GM19397 (cell line): ENCODE results near the gene KLHL2.
"Not testable (repeated sequence)": the region's sequence is repeated elsewhere in the genome, so short reads cannot be mapped to it uniquely, and the experiment has no call there.

Experiments used
- ATAC-seq: cut with Tn5 transposase; IDR thresholded peaks from one replicate; pipeline ENCODE4 v1.9.1; 2021; ENCODE audit warnings: mild to moderate bottlenecking, moderate library complexity; ENCODE audit not compliant: unreplicated experiment

KLHL2 gene

DNA sequence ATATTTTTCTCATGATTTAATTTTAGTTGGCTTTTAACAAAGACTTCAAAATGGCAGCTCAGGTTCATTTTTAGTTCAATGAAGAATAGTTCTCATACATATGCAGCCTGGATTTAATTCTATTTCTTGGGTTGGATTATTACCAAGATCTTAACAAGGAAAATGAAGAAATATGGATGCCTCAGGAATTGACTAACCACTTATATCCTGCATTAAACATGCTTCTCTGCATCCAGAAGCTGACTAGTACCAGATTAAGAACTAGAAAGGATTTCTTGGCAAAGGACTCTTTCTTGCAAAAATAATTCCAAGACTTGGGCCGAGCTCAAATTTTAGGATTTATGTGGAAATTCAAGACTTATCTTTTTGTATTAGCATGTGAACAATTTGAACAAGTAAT is 5.6 kb upstream of the KLHL2 start:
- no peak for ATAC-seq

DNA sequence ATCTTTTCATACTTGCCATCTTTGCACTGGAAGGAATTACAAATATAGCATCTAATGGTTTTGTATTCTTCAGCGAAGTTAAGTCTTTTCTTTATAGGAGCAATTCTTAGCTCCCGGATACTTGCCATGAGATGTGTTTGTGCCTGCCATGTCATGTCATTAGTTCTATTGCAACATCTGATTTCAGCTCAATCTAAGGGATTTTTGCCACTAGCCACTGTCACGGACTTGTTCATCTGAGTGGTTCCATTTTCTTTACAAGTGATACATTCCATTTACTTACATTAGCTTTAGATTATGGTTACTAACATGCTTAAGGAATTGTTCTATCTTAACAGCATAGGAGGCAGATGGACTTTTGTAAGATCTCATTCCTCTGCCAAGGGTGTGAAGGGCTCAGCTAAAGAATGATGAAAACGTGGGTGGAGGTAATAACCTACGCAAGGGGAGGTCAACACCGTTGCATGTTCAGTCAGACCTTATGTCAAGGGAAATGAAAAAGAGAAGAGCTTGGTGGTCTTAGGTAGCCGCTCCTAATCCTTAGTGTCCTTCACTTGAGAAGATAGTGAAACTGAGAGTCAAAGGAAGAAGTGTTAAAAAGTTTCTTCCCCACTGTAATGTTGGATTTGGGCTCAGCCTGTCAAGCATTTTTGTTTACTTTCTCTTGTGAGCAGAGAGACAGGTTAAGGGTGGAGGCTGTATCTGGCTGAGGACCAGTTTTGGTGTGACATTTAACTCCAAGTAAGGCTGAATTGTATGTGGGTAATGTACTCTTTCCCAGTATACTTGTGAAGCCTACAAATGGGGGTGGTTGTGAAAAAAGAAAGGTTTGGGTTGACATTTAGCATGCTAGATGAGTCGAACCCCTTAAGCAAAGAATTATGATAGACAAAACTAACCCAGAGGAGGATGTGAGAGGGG is 3.6 kb upstream of the KLHL2 start:
- ATAC-seq, result no peak

DNA sequence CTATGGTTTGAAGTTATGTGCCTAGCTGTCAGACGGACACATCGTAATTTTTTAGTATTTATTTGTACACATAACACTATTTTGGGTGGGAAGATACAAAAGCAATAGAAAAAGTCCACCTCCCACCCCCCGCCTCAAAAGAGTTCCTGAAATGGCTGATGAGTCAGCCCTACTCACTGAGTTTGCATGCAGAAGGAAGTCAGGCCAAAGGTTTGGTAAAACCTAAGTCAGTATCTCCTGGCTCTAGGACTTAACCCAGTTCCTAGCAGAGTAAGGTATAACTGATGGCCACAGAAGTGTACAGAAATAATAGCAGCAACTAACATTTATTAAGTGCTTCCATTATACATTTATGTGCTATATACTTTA is 2.9 kb upstream of the KLHL2 start:
- ATAC-seq, result no peak

DNA sequence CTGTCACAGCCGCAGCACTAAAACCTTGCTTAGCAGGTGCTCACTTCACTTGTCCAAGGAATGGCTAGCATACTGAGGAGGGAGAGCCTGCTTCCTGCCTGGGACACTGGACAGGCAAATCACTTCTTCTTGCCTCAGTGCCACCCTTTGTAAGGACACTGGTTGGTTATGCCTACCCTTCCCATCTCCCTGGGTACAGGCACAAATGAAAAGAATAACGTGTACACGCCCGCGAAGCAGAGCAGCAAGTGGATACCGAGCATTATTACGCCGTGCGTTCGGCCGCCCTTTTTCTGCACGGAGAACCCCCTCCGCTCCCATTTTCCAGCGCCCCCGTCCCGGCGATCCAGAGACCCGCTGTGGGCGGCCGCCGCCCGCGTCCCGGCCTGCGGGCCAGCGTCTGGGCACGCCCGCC is 338 bp upstream of the KLHL2 start:
- ATAC-seq, result peak; percentile 33

DNA sequence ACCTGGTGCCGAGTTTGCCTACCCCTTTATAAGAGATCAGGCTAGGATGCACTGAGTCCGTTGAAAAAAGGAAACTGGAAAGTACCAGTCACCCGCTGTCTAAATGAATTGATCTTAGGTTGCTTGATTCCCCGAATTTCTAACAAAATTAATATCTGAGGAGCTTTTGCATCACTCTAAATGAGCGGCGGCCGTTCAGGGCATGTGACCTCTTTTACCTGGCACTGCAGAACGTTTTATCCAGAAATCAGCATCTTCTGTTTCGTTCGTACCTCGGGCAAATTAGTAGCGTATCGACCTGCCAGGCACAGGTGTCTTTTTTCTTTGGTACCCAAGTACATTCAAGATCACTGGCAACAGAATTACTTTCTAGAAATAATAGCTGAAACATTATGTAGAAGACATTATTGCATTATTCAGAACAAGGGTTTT is 876 bp downstream of the KLHL2 start:
- ATAC-seq, result peak; percentile 20

DNA sequence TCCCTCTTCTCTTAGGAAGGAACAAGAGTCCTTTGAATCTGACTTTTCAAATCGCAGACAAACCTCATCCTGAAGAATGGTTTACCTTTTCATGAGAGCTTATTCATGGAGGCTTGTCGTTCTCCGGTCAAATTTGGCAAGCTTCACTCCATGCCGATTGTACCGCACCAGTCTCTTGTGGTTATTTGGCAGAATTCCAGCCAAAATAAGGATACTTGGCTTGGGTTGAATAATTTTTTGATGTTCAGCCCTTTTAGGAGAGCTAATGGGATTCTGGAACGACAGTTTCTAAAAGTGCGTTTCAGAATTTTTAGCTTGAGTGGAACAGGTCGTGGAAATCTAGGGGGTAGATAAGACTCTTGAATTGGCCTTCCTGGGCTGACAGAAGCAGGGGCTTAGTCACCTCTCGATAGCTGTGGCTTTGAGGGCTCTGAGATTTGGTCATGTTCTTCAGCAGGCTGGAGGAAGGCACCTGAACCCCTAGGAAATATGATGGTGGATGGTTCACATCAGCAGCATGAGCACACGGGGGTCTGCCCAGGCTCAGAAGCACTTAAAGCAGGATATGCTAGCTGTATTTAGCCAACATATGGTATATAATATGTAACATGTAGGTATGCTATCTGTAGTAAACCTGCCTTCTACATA is 1.5 kb downstream of the KLHL2 start:
- ATAC-seq, result no peak

DNA sequence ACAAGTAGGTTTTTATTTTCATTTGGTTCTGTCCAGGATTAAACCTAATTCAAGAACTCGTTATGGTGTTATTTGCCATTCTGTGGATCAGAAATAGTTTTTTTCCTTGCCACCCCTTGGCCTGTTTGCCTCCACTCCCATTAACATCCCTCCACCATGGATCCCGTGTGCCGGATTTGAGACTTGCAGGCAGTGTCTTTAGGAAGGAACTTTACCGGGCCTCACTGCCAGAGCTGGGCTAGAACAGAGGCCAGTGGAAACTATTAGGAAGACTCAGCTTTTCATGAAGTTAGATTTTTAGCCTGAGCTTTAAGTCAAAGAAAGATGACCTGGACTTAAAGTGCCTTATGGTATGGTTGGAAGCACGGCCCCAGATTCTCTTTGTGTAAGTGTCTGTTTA is 2.4 kb downstream of the KLHL2 start:
- no peak for ATAC-seq

DNA sequence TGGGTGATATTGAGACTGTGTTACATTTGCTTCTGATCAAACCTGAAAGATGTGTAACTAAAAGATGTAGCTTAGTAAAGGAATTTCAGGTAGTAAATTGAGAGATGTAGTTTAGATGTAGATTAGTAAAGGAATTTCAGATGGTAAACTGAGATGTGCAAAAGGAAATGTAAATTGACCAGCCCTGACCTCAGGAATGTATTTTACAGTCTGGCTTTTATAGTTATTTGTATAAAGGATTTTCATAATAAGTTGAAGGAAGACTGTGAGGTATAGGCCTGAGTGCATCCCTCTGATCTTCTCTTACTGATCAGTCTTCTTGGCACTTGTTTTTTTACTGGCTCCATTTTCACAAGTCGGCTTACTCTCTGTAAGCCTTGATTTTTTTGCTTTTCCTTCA is 3.2 kb downstream of the KLHL2 start:
- no peak for ATAC-seq

DNA sequence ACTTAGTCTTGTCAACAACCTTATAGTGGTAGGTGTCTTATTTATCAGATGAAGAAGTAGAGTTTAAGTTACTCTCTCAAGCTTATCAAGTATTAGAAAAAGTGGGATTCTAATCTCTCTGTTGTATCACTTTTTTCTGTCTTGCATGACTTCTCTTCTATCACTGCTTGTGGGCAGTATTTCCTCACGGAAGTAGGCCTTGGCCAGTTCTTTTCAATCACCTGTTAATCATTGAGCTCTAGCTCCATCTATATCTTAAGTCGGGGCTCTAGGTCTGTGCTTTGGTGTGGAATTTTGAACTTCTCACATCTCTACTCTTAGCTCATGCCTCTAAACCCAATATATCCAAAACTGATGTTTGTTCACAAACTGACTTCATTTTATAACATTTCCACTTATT is 5.3 kb downstream of the KLHL2 start:
- ATAC-seq, result not testable (repeated sequence)

DNA sequence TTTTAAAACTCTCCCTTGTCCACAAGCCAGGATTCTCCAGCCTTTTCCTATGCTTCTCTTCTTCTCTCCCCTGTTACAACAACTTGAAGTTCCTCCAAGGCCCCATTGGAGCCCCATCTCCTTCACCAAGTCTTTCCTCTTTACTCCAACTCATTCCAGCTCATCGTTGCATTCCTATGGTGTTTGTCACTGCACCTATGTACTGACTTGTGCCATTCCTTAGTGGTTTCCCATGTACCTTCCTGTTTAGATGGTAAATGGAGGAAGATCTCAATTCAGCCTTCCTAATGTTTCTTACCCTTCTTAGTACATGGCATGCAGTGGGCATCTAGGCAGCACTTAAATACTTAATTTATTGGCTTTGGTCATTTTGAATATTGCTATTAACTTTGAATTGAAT is 6.0 kb downstream of the KLHL2 start:
- ATAC-seq, result not testable (repeated sequence)

DNA sequence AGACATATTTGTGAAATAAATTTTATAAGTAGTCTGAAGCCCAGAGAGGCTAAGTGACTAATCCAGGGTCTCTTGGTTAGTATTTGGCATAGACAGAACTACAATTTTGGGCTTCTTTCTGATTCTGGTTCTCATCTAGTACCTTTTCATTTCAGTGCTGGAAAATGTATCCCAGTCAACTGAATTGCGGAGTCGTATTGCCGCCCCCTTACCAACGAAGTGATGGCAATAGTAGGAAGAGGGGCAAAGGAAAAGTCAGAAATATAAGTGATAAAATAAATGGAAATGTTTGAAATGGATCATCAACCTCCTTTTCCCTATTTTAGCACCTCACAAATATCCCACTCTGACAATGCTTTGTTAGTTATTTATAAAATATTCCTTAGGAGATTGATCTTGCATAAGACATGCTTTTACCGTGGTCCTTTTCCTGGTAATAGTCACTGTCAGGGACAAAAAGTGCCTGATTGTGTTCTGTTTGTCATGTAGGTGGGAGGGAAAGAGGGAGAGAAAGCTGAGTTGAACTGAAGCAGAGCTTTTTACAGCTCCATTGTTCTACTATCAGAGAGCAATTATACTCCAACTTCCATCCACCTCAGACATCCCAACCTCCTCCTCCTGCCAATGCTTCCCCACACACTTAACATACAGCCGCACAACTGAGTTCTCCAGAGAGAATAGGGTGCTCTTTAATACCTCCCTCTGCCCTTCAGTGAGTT is 6.8 kb downstream of the KLHL2 start:
- ATAC-seq, result not testable (repeated sequence)

DNA sequence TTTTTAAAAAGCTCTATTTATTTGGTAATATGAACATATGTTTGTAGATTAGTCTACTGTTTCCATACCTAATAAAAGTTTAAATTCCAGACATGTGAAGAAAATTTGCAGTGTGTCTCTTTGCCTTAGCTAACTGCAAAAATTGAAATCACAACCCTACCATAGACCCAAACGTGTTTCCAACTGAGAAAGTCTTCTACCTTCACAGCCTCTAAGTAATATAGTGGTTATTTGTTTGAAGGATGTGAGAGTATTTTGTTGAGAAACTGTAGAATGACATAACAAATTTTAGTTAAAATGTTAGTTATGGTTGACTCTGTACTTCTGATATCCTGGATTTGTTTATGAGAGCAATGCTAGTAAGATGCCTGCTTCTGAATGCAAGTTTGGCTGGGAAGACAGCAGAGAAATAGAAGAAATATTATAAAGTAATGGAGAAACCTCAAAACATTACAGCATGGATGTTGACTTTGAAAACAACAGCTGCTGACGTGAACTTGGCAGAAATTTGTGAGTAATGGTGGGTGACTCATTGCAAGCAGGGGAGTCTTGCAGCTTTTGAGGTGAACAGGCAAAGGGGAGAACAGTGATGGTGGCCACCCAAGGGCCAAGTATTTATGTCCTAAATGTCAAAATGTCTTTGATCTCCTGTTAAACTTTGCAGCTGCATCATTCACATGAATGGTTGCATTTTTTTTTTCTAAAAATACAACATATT is 7.8 kb downstream of the KLHL2 start:
- not testable (repeated sequence) for ATAC-seq

DNA sequence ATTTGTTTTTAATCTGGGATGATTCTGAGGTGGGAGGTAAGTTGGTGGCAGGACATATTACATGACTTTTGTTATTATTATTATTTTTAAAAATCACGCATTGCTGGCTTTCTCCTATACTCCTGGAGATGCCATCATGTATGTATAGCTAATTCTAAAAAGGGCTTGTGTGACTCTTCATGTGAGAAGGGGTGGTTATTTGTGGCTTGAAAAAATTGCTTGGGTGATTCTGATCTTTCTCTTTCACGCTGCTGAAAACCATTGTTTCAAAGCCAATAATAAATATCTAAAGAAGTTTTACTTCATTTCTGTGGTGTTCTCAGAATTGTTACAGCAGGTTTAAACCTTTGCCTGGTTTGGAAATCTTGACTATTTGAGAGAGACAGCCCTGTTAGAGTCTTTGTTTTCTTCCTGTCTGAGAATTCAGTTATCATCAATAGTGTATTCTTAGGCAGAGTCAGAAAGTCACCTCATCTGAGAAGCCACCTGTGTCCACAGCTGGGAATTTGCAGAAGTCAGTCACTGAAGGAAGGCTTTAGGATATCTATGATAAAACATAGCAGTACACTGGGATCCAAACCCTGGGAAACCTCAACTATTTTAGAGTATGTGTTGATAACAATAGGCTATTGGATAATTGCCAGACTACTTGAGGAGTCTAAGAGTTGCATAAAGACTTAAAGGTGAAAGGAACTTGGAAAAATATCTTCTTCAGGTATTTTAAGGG is 8.6 kb downstream of the KLHL2 start:
- peak; percentile 63 for ATAC-seq

DNA sequence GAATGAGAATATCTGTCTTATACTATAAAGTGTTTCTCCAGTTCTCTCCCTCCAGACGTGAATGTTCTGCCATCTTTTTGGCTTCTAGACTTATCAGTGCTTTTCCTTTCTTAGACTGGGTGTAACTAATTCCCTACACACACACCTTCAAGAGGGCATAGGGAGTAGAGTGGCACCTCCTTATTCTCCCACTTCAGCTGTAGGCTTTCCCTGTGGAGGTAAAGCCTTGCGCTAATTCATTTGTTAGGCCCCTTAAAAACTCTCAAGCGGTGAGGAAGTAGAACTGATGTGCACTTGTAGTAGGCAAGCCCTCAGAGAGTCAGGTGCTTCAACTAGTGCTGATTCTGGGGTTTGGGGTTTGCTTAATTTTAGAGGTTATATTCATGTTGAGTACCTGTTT is 10.0 kb downstream of the KLHL2 start:
- ATAC-seq, result no peak

DNA sequence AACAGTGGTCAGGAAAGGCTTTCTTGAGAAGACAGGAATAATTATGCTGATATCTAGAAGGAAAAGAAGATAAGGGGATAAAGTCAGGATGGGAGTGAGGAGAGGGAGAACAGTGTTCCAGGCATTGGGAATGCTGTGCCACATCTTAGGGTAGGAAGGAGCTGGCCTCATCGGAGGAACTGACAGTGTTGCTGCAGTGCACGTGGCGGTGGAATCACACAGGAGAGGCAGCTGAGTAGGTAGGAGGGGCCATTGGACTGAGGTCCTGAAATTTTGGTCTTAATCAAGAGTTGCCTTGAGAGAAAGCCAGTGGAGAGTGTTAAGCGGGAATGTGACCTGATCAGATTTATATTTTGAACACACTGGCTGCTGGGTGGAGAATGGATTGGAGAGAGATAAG is 13.9 kb downstream of the KLHL2 start:
- ATAC-seq, result not testable (repeated sequence)

DNA sequence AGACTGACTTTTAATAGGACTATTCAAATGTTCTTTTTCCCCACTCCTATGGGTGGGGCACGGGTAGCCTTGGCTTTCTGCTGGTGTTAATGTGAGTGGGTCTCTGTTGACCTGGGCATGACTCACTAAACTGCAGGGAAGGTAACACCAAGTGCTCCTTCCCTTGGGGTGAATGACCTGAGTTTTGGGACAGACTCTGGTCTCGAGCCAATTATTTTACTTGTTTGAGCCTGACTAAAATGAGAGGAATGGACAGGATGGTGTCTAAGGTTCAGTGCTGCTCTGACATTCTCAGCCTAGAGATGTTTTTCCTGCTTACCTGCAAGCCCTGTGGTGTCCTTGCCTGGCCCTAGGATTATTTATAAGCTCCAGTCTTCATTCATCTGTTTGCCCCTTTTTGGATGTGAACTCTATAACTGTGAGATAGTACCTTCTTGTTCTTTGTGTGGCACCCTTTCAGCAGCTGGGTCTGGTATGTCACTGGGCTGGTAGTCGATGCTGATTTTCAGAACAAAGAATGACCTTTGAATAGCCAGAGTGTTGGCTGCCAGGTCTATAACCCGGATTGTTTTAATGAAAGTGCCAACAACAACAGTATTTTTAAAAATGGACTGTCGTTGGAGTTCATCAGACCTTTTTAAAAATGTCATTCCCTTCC is 14.8 kb downstream of the KLHL2 start:
- not testable (repeated sequence) for ATAC-seq

DNA sequence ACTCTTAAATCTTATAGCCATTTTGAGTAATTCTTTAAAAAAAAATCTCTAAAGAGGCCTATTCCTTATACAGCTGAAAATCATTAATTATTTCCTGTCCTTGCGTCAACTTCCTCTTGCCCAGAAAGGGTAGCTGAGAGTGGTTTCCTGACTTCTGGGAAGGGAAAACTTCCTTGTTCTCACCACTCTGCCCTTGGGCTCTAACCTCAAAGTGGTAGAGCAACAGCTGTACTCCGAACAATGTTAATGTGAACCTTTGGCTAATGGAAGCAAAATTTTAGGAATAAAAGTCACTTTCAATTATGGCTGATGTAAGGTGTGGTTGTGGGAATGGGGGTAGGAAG is 15.3 kb downstream of the KLHL2 start:
- no peak for ATAC-seq

DNA sequence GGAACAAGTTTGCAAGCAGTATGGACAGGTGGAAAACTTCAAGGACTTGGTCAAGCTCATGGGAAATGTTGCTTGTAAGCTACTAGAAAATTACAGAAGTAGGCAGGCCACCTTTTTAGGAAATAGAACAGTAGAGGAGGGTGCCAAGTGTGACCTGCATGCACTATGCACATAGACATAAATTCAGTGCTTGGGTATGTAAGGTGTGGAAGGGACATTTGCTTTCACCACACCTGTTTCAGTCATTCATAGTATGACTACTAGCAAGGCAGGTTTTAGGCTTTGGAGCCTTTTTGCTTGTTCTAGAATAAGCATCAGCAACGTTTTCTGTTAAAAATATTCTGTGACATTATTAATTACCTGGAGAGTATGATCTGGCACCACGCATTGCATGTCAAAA is 20.0 kb downstream of the KLHL2 start:
- not testable (repeated sequence) for ATAC-seq

DNA sequence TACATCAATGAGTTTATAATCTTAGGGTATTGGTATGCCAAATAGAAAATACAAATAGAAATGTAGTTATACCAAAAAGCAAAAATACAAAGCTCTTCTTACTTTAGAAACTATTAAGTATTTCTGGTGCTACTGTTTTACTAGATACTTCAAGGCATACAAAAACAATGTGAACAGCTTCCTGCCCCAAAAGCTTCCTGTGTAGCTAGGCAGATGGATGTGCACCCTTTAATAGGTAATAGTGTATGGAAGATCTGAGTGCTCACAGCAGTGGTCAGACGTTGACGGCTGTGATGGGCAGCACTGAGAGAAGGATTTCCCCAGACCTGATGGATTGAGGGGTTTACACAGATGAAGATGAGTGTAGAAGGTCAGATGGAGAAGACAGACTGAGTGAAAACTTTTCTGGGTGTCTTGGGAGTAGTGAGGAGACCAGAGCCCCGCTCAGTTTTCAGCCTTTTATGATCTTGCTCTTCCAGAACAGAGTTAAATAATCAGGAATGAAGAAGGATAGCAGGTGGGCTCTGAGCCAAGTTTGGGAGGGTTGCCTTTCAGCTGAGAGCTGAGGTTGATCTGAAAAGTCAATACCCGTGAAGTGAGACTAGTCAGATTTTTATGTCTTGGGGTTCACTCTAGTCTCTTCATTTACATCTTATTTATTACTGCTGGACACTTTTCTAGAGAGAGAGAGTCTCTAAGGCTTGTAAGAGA is 22.3 kb downstream of the KLHL2 start:
- ATAC-seq, result not testable (repeated sequence)
